Ovary (tissue), 3 donors: ENCODE measurements around the gene RPS17.

Experiments used
- EP300 ChIP-seq: sonication (generic); formaldehyde crosslinking; IDR thresholded peaks from one replicate; pipeline ENCODE4 v1.6.1; 2017; ENCODE audit warnings: antibody characterized with exemption
- POLR2A ChIP-seq: fragments of 450-650 bp; IDR thresholded peaks from one replicate; pipeline ENCODE4 v1.6.1; 2017; ENCODE audit warnings: antibody characterized with exemption, mild to moderate bottlenecking, moderate library complexity
- TF ChIP-seq, protein P1 (sequence below), 3 donors: fragments of 450-650 bp in 2 of 3; fragments of 200-600 bp in 1 of 3; IDR thresholded peaks; one replicate each; pipeline versions ENCODE4 v1.5.1 to v1.8.0; 2016 to 2022; ENCODE audit warnings: antibody characterized with exemption in 3 of 3, mild to moderate bottlenecking in 1 of 3
- donor health status: DM: no; HTN: no; CAD: no.

GRCh38 chr15:82537351-82537908 lies 2.8 kb downstream of the RPS17 start:
- TF ChIP-seq, protein P1, sequence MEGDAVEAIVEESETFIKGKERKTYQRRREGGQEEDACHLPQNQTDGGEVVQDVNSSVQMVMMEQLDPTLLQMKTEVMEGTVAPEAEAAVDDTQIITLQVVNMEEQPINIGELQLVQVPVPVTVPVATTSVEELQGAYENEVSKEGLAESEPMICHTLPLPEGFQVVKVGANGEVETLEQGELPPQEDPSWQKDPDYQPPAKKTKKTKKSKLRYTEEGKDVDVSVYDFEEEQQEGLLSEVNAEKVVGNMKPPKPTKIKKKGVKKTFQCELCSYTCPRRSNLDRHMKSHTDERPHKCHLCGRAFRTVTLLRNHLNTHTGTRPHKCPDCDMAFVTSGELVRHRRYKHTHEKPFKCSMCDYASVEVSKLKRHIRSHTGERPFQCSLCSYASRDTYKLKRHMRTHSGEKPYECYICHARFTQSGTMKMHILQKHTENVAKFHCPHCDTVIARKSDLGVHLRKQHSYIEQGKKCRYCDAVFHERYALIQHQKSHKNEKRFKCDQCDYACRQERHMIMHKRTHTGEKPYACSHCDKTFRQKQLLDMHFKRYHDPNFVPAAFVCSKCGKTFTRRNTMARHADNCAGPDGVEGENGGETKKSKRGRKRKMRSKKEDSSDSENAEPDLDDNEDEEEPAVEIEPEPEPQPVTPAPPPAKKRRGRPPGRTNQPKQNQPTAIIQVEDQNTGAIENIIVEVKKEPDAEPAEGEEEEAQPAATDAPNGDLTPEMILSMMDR (IDR thresholded peaks at IDR 0.05): no peak
- TF ChIP-seq POLR2A (no peak), EP300 (no peak)
